ENCODE results near the gene MC2R. TPM values are rescaled to one million over a fixed set of nuclear protein-coding genes. Genes with fewer than 3 reads are reported as not detected.

The MC2R gene
- total and polyA plus RNA-seq, 9 donors: 0.05 TPM; not detected in 7

DNA sequence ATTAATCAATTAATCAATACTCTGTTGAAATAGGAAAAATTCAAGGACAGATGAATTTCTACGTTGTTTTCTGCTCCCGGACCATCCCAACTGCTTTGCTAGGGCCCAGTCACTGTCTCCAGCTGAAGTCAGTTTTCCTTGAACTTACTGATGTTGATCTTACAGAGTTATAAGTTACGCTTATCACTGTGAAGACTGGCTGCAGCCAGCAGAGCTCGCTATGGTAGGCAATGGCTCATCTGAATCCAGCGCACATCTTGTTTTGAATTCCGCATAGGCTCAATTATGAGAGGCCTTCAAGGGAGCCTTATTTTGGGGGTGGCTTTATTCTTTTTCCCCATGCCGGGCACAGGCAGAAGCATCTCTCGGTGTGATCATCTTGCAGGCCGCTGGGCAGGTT lies 2.7 kb downstream of the MC2R start:
- Histone ChIP-seq H3K4me3 (no peak overlapping the region), H3K27ac (no peak overlapping the region), H3K9me3 (no peaks in the 10 kb centered on the region), H3K27me3 (no peaks in the 10 kb centered on the region), H3K36me3 (no peaks in the 10 kb centered on the region), H3K4me1 (ENCODE audit: insufficient read depth) (no peaks in the 10 kb centered on the region)
- 68 to 82% (median 81%) methylated on average over 9 of the region's 9 CpGs for WGBS, 3 donors
- no peak for DNase-seq
- no peak for TF ChIP-seq POLR2A (IDR thresholded peaks at IDR 0.05)
- TF ChIP-seq EP300 (IDR thresholded peaks at IDR 0.05): no peak
- TF ChIP-seq, protein P1, sequence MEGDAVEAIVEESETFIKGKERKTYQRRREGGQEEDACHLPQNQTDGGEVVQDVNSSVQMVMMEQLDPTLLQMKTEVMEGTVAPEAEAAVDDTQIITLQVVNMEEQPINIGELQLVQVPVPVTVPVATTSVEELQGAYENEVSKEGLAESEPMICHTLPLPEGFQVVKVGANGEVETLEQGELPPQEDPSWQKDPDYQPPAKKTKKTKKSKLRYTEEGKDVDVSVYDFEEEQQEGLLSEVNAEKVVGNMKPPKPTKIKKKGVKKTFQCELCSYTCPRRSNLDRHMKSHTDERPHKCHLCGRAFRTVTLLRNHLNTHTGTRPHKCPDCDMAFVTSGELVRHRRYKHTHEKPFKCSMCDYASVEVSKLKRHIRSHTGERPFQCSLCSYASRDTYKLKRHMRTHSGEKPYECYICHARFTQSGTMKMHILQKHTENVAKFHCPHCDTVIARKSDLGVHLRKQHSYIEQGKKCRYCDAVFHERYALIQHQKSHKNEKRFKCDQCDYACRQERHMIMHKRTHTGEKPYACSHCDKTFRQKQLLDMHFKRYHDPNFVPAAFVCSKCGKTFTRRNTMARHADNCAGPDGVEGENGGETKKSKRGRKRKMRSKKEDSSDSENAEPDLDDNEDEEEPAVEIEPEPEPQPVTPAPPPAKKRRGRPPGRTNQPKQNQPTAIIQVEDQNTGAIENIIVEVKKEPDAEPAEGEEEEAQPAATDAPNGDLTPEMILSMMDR (IDR thresholded peaks at IDR 0.05): no peak
- intact Hi-C loops (cut with DNase I): no loop called here

DNA sequence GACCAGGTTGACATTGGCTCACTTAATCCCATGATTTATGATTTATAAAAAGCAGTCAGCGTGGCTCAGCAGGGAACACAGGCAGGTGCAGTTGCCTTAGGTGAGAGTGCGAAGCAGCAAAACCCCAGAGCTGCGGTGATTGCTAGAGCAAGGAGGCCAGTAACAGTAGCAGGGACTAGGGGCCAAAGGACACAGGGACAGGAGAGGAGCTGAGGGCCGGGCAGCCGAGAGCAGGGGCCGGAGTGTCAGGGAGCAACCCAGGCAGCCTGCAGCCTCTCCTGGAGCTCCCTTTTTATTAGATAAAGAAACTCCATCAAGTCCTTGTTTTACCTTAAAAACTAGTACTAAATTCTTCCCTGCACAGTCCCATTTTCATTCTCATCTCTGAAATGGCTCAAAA lies 4.3 kb downstream of the MC2R start:
- H3K4me1 ChIP-seq (ENCODE audit: insufficient read depth): no peaks in the 10 kb centered on the region
- no peaks in the 10 kb centered on the region for H3K27me3 ChIP-seq
- intact Hi-C loops (cut with DNase I): no loop called here
- TF ChIP-seq POLR2A (IDR thresholded peaks at IDR 0.05): no peak
- no peak for TF ChIP-seq EP300 (IDR thresholded peaks at IDR 0.05)
- no peak overlapping the region for H3K27ac ChIP-seq
- WGBS, 3 donors: 68 to 82% (median 76%) methylated on average over 6 of the region's 6 CpGs
- H3K4me3 ChIP-seq: no peak overlapping the region
- DNase-seq: no peak
- no peaks in the 10 kb centered on the region for H3K36me3 ChIP-seq
- H3K9me3 ChIP-seq: no peaks in the 10 kb centered on the region

DNA sequence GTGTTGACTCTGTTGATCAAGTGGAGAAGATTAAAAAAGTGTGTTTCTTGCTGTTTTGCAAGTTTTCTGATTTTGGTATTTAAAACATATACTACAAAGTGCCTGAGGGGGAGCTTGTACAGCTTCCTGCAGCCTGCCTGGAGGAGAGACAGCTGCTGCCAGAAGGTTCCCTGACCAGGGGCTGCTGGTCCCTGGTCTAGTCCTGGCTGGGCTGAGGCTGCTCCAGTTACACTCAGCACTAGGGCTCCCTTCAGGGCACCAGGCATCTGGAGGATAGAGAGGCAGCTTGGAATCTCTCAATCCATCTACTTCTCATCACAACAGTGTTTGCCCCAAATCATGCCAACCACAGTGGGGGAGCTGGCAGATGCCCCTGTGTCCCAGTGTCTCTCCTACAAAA lies 4.8 kb downstream of the MC2R start:
- DNase-seq: no peak
- no peaks in the 10 kb centered on the region for H3K4me1 ChIP-seq (ENCODE audit: insufficient read depth)
- no peaks in the 10 kb centered on the region for H3K27me3 ChIP-seq
- H3K9me3 ChIP-seq: no peaks in the 10 kb centered on the region
- no peak overlapping the region for H3K4me3 ChIP-seq
- intact Hi-C loops (cut with DNase I): no loop called here
- no peaks in the 10 kb centered on the region for H3K36me3 ChIP-seq
- no peak overlapping the region for H3K27ac ChIP-seq
- no peak for TF ChIP-seq POLR2A (IDR thresholded peaks at IDR 0.05)
- TF ChIP-seq, protein P1 (IDR thresholded peaks at IDR 0.05): no peak

DNA sequence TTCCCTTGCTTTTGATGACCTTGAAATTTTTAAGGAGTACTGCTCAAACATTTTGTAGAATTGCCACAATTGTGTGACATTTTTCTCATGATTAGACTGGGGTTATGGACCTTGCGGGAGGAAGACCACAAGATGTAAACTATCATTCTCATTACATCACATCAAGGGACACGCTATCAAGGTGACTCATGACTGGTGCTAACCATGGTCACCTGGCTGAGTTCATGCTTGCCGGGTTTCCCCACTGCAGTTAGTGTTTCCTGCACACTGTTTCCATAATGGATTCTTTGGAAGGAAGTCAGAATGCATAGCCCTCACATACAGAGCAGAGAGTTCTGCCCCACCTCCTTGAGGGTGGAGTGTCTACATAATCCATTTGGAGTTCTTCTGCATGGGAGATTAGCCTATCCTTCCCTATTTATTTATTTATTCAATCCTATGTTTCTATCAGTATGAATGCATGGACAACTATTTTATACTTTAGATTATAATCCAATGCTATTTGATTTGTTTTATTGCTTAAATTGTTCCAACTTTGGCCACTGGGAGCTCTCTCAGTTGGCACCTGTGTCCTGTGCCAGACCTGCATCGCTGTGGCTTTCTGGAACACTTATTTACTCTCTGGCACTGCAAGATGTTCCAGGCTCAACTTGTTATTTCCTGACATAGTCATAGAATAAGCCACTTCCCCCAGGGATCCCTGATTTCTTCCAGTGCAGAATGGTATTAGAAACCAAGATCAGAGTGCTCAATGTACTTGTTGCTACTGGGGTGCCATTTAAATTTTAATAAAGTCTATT lies 6.0 kb downstream of the MC2R start:
- no peak for TF ChIP-seq POLR2A (IDR thresholded peaks at IDR 0.05)
- no peak for TF ChIP-seq EP300 (IDR thresholded peaks at IDR 0.05)
- TF ChIP-seq, protein P1 (IDR thresholded peaks at IDR 0.05): no peak
- WGBS, 3 donors: 65 to 85% (median 79%) methylated on average over 4 of the region's 4 CpGs
- Histone ChIP-seq H3K27me3 (no peaks in the 10 kb centered on the region), H3K36me3 (no peaks in the 10 kb centered on the region), H3K9me3 (no peaks in the 10 kb centered on the region), H3K4me1 (ENCODE audit: insufficient read depth) (no peaks in the 10 kb centered on the region), H3K27ac (no peak overlapping the region), H3K4me3 (no peak overlapping the region)
- intact Hi-C loops (cut with DNase I): no loop called here
- DNase-seq: no peak

DNA sequence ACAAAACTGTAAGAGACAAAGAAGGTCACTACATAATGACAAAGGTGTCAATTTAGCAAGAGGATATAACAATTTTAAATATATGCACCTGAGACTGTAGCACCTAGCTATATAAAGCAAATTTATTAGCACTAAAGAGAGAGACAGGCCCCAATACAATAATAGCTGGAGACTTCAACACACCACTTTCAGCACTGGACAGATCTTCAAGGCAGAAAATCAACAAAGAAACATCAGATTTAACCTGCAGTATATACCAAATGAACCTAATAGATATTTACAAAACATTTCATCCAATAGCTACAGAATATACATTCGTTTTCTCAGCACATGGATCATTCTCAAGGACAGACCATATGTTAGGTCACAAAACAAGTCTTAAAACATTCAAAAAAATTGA lies 14.7 kb downstream of the MC2R start:
- TF ChIP-seq, protein P1 (IDR thresholded peaks at IDR 0.05): no peak
- TF ChIP-seq EP300 (IDR thresholded peaks at IDR 0.05): no peak
- TF ChIP-seq POLR2A (IDR thresholded peaks at IDR 0.05): no peak
- Histone ChIP-seq H3K36me3 (no peaks in the 10 kb centered on the region), H3K4me3 (no peak overlapping the region), H3K4me1 (ENCODE audit: insufficient read depth) (no peaks in the 10 kb centered on the region), H3K27me3 (no peaks in the 10 kb centered on the region), H3K9me3 (no peaks in the 10 kb centered on the region), H3K27ac (no peak overlapping the region)
- WGBS, 3 donors: 31 to 34% (median 32%) methylated on average over 1 of the region's 1 CpG
- no peak for DNase-seq
- intact Hi-C loops (cut with DNase I): no loop called here

Data from ovary (tissue), 9 donors.